Endothelial cell of umbilical vein (primary cell): ENCODE results near the gene SPAG17. TPM values are rescaled to one million over a fixed set of nuclear protein-coding genes. Genes with fewer than 3 reads are reported as not detected.

Experiments
- BruUV-seq: library from RNA; stranded (reverse); fragments of 400-500 nt; replicated peaks from 2 replicates; lab custom pipeline; 2021; lab: Mats Ljungman, UMichigan
- CTCF ChIA-PET: fragments of 300-600, 350-600 bp; sonication (Branson Sonifier 250); formaldehyde crosslinking; loops from one replicate; lab custom pipeline; 2021; ENCODE audit warnings: antibody characterized with exemption, inconsistent platforms; lab: Charles Lee
- POLR2A ChIA-PET: fragments of 300-600, 350-600 bp; sonication (Branson Sonifier 250); formaldehyde crosslinking; loops from one replicate; lab custom pipeline; 2021; ENCODE audit warnings: antibody characterized with exemption, inconsistent platforms; lab: Charles Lee
- DNase-seq: peaks from one replicate; pipeline ENCODE4 v3.0.0-alpha.2; 2011; ENCODE audit warnings: low read depth, low spot score
- FAIRE-seq: peaks from 2 replicates; lab custom pipeline; 2011; peaks lifted over from hg19 to GRCh38; lab: Jason Lieb, UNC
- H2AFZ ChIP-seq: 2 replicates; pipeline ENCODE4 v1.6.0; 2012; ENCODE audit warnings: low read depth, low read length, control low read depth, inconsistent platforms
- H3K27ac ChIP-seq: 2 replicates; pipeline ENCODE4 v1.5.1; 2011; ENCODE audit warnings: low read depth, mild to moderate bottlenecking, control low read depth, low read length, moderate library complexity; ENCODE audit not compliant: insufficient read depth
- H3K27me3 ChIP-seq, 2 experiments: 2 replicates each; pipeline versions ENCODE4 v1.6.0 to v1.6.1; 2011; ENCODE audit warnings: low read length in 2 of 2, mixed read lengths in 1 of 2; ENCODE audit not compliant: control insufficient read depth in 2 of 2, insufficient read depth in 2 of 2
- H3K36me3 ChIP-seq, 2 experiments: 2 replicates in 1 of 2; 3 replicates in 1 of 2; pipeline ENCODE4 v1.5.1; 2011; ENCODE audit warnings: low read length in 2 of 2, mild to moderate bottlenecking in 1 of 2, moderate library complexity in 1 of 2; ENCODE audit not compliant: control insufficient read depth in 2 of 2, insufficient read depth in 2 of 2; ENCODE audit errors: extremely low read depth in 1 of 2
- H3K4me1 ChIP-seq: 3 replicates; pipeline ENCODE4 v1.5.1; 2011; ENCODE audit warnings: mild to moderate bottlenecking, low read length; ENCODE audit not compliant: control insufficient read depth, insufficient read depth; ENCODE audit errors: extremely low read depth
- H3K4me2 ChIP-seq: 2 replicates; pipeline ENCODE4 v1.6.1; 2011; ENCODE audit warnings: low read length, control low read depth, mixed read lengths; ENCODE audit not compliant: insufficient read depth
- H3K4me3 ChIP-seq, 3 experiments: fragments of 200-600 bp in 1 of 3; sonication (generic), shearing (Covaris generic) in 1 of 3; replicated peaks in 1 of 3; 2 replicates each; pipeline ENCODE4 v1.5.1; 2011 to 2016; ENCODE audit warnings: control low read depth in 3 of 3, low read length in 3 of 3, mild to moderate bottlenecking in 2 of 3, inconsistent platforms in 1 of 3, low read depth in 1 of 3, moderate library complexity in 1 of 3; ENCODE audit not compliant: insufficient read depth in 1 of 3
- H3K79me2 ChIP-seq: 2 replicates; pipeline ENCODE4 v1.6.0; 2012; ENCODE audit warnings: low read length, inconsistent platforms; ENCODE audit not compliant: control insufficient read depth, insufficient read depth
- H3K9ac ChIP-seq: replicated peaks from 2 replicates; pipeline ENCODE3; 2011; ENCODE audit warnings: low read length, control low read depth; ENCODE audit not compliant: insufficient read depth; ENCODE audit errors: extremely low read depth
- H3K9me1 ChIP-seq: replicated peaks from 3 replicates; pipeline ENCODE4 v1.6.0; 2011; ENCODE audit warnings: mild to moderate bottlenecking, low read length; ENCODE audit not compliant: control insufficient read depth, insufficient read depth; ENCODE audit errors: extremely low read depth
- H3K9me3 ChIP-seq: replicated peaks from 2 replicates; pipeline ENCODE4 v1.5.1; 2012; ENCODE audit warnings: low read length, inconsistent platforms; ENCODE audit not compliant: control insufficient read depth, insufficient read depth
- H4K20me1 ChIP-seq: replicated peaks from 2 replicates; pipeline ENCODE3; 2011; ENCODE audit warnings: mild to moderate bottlenecking, low read length; ENCODE audit not compliant: control insufficient read depth, insufficient read depth; ENCODE audit errors: extremely low read depth
- CTCF ChIP-seq, 2 donors: IDR thresholded peaks; 1 replicate in 1 of 2; 2 replicates in 1 of 2; pipeline ENCODE4 v1.5.1; 2011; ENCODE audit warnings: low read length in 2 of 2, mild to moderate bottlenecking in 2 of 2, moderate library complexity in 2 of 2, control low read depth in 1 of 2, inconsistent platforms in 1 of 2, low read depth in 1 of 2; ENCODE audit not compliant: insufficient read depth in 1 of 2; ENCODE audit errors: extremely low read depth in 1 of 2
- EZH2 ChIP-seq: IDR thresholded peaks from 2 replicates; pipeline ENCODE4 v1.6.1; 2012; ENCODE audit warnings: borderline replicate concordance, low read depth, mild to moderate bottlenecking, moderate library complexity, low read length, inconsistent platforms; ENCODE audit not compliant: severe bottlenecking
- FOS ChIP-seq: IDR thresholded peaks from 2 replicates; pipeline ENCODE4 v1.6.1; 2011; ENCODE audit warnings: mild to moderate bottlenecking, low read length, moderate library complexity, borderline replicate concordance; ENCODE audit not compliant: insufficient read depth
- JUN ChIP-seq: IDR thresholded peaks from 2 replicates; pipeline ENCODE4 v1.6.1; 2011; ENCODE audit warnings: borderline replicate concordance, low read depth; ENCODE audit not compliant: insufficient read length, insufficient read depth
- MYC ChIP-seq: IDR thresholded peaks from one replicate; pipeline ENCODE4 v1.6.1; 2011; ENCODE audit warnings: mild to moderate bottlenecking, low read depth, low read length
- POLR2A ChIP-seq: IDR thresholded peaks from 2 replicates; pipeline ENCODE4 v1.6.1; 2012; ENCODE audit warnings: low read depth, mild to moderate bottlenecking, control low read depth, low read length
- POLR2AphosphoS5 ChIP-seq: IDR thresholded peaks from 2 replicates; pipeline ENCODE4 v1.6.1; 2012; ENCODE audit warnings: low read depth, mild to moderate bottlenecking, control low read depth, low read length, moderate library complexity; ENCODE audit not compliant: insufficient read depth
- dilution Hi-C: fragments of 300-500 bp; cut with MboI; formaldehyde crosslinking; loops from one replicate; pipeline ENCODE4 v1.15.0; 2019; ENCODE audit warnings: low sequenced_read_pairs; ENCODE audit not compliant: extremely low pct_ligation_motif_present
- intact Hi-C: fragments of 100-400 bp; cut with micrococcal nuclease; formaldehyde crosslinking; loops from one replicate; pipeline ENCODE4 v1.10.0; 2022
- polyA plus RNA-seq, 4 experiments: library from polyadenylated mRNA; depleted of rRNA in 3 of 4; stranded (reverse) in 3 of 4; unstranded in 1 of 4; fragments of >200 nt; gene quantifications; 2 replicates each; pipeline versions ENCODE4 v1.2.1 to v1.2.3, GENCODE V29; 2011 to 2012; ENCODE audit warnings: missing spikeins in 1 of 4
- total RNA-seq: library from RNA; stranded (reverse); gene quantifications from 2 replicates; pipeline ENCODE4 v1.2.3, GENCODE V29; 2021
- TF ChIP-seq, protein P1 (sequence below): IDR thresholded peaks from 2 replicates; pipeline ENCODE4 v1.6.1; 2011; ENCODE audit not compliant: insufficient read depth, insufficient read length

SPAG17 gene
- total and polyA plus RNA-seq, 2 donors (not counting 3 experiments of a cell fraction or from before 2014, with no cell fraction given) = not detected

DNA sequence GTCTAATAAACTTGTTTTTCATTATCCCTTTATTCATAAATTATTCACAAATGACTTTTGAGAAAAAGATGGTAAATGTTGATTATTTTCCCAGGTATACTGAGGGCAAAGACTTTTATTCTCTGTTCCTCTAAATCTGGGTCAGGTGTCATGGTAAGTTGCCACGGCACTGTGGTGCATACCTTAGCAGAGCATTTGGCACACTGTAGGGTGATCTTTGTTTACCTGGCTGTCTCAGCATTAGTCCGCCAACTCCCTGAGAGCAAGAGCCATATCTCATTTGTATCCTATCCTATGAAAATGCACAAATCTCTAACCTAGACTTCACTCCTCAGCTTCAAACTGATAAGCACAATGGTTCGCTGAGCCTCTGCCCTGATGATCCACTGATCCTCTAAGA, 280.5 kb downstream of the SPAG17 start:
- ChIA-PET CTCF (interaction anchor here (1.6 kb wide), 1 partner anchor 24 kb away, joined by 3 read pairs; no protein-coding TSS in a partner anchor), POLR2A (no interaction called here)
- dilution Hi-C loops (no loop called here), intact Hi-C loops (no loop called here)
- TF ChIP-seq MYC = no peak
- TF ChIP-seq POLR2AphosphoS5 = no peak
- TF ChIP-seq FOS = no peak
- TF ChIP-seq POLR2A = no peak
- TF ChIP-seq CTCF (IDR thresholded peaks at IDR 0.05; ENCODE audit: extremely low read depth in 1 of 2, insufficient read depth in 1 of 2, low read depth in 1 of 2, low read length in 2 of 2) = no peak
- no peak for TF ChIP-seq EZH2
- no peak for TF ChIP-seq JUN
- TF ChIP-seq, protein P1, sequence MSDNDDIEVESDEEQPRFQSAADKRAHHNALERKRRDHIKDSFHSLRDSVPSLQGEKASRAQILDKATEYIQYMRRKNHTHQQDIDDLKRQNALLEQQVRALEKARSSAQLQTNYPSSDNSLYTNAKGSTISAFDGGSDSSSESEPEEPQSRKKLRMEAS = no peak
- H3K9me1 ChIP-seq = no peaks in the 10 kb centered on the region
- H3K27ac ChIP-seq = no peak overlapping the region
- FAIRE-seq (no peak), DNase-seq (no peak)
- H3K79me2 ChIP-seq = no peaks in the 10 kb centered on the region
- no peaks in the 10 kb centered on the region for H3K27me3 ChIP-seq
- no TSS peak for BruUV-seq
- H2AFZ ChIP-seq = no peak overlapping the region
- H3K4me1 ChIP-seq = no peaks in the 10 kb centered on the region
- no peak overlapping the region for H3K4me3 ChIP-seq
- no peaks in the 10 kb centered on the region for H3K9me3 ChIP-seq
- no peak overlapping the region for H3K9ac ChIP-seq
- peaks cover 1 to 3% of the 10 kb centered on the region in 2 experiments for H3K36me3 ChIP-seq
- H3K4me2 ChIP-seq = no peak overlapping the region
- H4K20me1 ChIP-seq = no peaks in the 10 kb centered on the region
